ENCODE data around the gene TNS1. TPM values are rescaled to one million over a fixed set of nuclear protein-coding genes. Genes with fewer than 3 reads are reported as not detected.

The TNS1 gene
- total RNA-seq, 1 experiment from 2014 or later, result 3.4 TPM

DNA sequence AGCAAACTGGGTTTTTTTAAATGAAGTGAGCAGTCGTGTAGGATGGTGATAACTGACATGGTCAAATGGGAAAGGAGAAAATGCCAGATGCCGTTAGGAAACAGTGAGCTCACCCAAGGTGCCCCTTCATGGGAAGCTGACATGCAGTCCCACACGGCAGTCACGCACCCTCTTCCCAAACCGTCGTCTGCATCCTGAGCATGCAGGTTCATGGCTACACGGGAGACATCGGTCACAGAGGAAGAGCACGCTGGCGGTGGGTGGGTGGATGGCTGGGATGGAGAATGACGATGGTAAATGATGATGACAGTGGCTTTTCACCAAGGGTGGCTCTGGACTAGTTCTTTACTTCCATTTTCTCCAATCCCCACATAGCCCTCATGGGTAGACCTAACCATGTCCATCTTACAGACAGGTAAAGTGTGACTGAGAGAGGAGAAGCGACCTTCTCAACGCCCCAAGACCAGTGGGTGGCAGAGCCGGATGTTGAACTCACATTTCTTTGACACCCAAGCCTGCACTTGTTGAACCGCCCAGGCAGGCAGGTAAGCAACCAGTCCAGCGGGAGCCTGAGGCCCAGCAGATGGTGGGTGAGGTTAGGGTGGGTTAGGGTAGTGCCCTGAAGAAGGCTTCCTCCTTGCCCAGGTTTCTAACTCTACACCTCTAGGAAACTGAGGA is 44.5 kb downstream of the TNS1 start:
- Histone ChIP-seq H3T11ph (ENCODE audit: low read length) (no peak overlapping the region), H2BK5ac (ENCODE audit: insufficient read length, low read length) (no peak overlapping the region), H2BK120ac (ENCODE audit: low read depth, low read length, poor library complexity, severe bottlenecking) (no peak overlapping the region), H2AK5ac (ENCODE audit: insufficient read length, low read length) (no peak overlapping the region), H2BK20ac (ENCODE audit: low read depth, low read length, poor library complexity, severe bottlenecking) (no peak overlapping the region), H4K91ac (ENCODE audit: insufficient read length, low read depth, low read length) (no peak overlapping the region), H3K56ac (ENCODE audit: insufficient read length, low read depth, low read length) (no peak overlapping the region), H3K23me2 (ENCODE audit: insufficient read length, low read depth, low read length, poor library complexity, severe bottlenecking) (no peaks in the 10 kb centered on the region), H3K14ac (ENCODE audit: insufficient read depth, low read length) (no peak overlapping the region), H3K27ac (ENCODE audit: insufficient read length, low read depth, low read length) (no peak overlapping the region), H4K8ac (replicated peaks; ENCODE audit: insufficient read length, low read depth, low read length) (no peak overlapping the region), H3K4me1 (ENCODE audit: insufficient read depth, low read length) (no peaks in the 10 kb centered on the region), H3K23ac (ENCODE audit: insufficient read length, low read depth, low read length) (no peak overlapping the region), H3K9ac (ENCODE audit: extremely low read depth, insufficient read length, low read length) (no peak overlapping the region), H2AFZ (ENCODE audit: low read length) (no peak overlapping the region), H4K5ac (ENCODE audit: insufficient read length, low read depth, low read length) (no peak overlapping the region), H3K18ac (ENCODE audit: insufficient read length, low read depth, low read length) (no peak overlapping the region), H3K4me2 (ENCODE audit: insufficient read depth, insufficient read length, low read length) (no peak overlapping the region), H3K4ac (ENCODE audit: low read depth, low read length) (no peak overlapping the region), H3K9me3 (ENCODE audit: control insufficient read depth, low read depth, low read length) (no peaks in the 10 kb centered on the region), H3K79me2 (ENCODE audit: insufficient read depth, low read length) (no peaks in the 10 kb centered on the region), H4K20me1 (ENCODE audit: control insufficient read depth, insufficient read depth, insufficient read length) (no peaks in the 10 kb centered on the region), H2BK15ac (ENCODE audit: low read depth, low read length) (no peak overlapping the region), H3K27me3 (ENCODE audit: insufficient read depth, low read length) (no peaks in the 10 kb centered on the region), H3K79me1 (ENCODE audit: insufficient read depth, low read depth, low read length, poor library complexity, severe bottlenecking) (no peaks in the 10 kb centered on the region), H2BK12ac (ENCODE audit: insufficient read length, low read depth, low read length) (no peak overlapping the region)
- peaks cover 3% of the 10 kb centered on the region for H3K27me3 Mint-ChIP-seq (ENCODE audit: low read depth)
- no peak for TF ChIP-seq CTCF (conservative IDR thresholded peaks at IDR 0.05)
- no peaks in the 10 kb centered on the region for H3K9me3 Mint-ChIP-seq
- WGBS (ENCODE audit: extremely low coverage, insufficient read length, low lambda C conversion rate), result no CpG with 5 or more reads among the region's 16 CpGs
- H3K4me1 Mint-ChIP-seq, result peaks cover 19 to 22% of the 10 kb centered on the region in 2 experiments
- no peak overlapping the region for H3K4me3 Mint-ChIP-seq
- no peaks in the 10 kb centered on the region for H3K36me3 Mint-ChIP-seq (ENCODE audit: insufficient read depth in 1 of 3, low read depth in 3 of 3)
- H3K27ac Mint-ChIP-seq, result no peak overlapping the region
- no peak for DNase-seq
